HCT116 (cell line): Measurements from ENCODE around the gene TSPAN7. TPM values are rescaled to one million over a fixed set of nuclear protein-coding genes. Genes with fewer than 3 reads are reported as not detected.

ENCODE experiments used
- ATAC-seq: fragments of 200-7000 bp; cut with Tn5 transposase; 2 replicates; pipeline ENCODE4 v1.9.1; 2020; ENCODE audit warnings: mild to moderate bottlenecking, moderate library complexity
- BruUV-seq: library from RNA; stranded (reverse); fragments of 400-500 nt; replicated peaks from 2 replicates; lab custom pipeline; 2021; lab: Mats Ljungman, UMichigan
- CTCF ChIA-PET: fragments of 300-600 bp; sonication (Branson Sonifier 250); formaldehyde crosslinking; loops from one replicate; lab custom pipeline; 2021; ENCODE audit warnings: antibody characterized with exemption; lab: Charles Lee
- POLR2A ChIA-PET: fragments of 300-600, 350-600 bp; sonication (Branson Sonifier 250); formaldehyde crosslinking; loops from one replicate; lab custom pipeline; 2021; ENCODE audit warnings: antibody characterized with exemption; lab: Charles Lee
- RAD21 ChIA-PET, 2 experiments: fragments of 300-600 bp; sonication (Branson Sonifier 250); formaldehyde crosslinking; loops; one replicate each; lab custom pipeline; 2023; ENCODE audit warnings: low total read pairs in 2 of 2; ENCODE audit not compliant: uncharacterized antibody in 2 of 2, unreplicated experiment in 2 of 2, low non-redundant PET in 1 of 2; lab: Charles Lee
- DNase-seq: peaks from one replicate; pipeline ENCODE4 v3.0.0-alpha.2; 2010; ENCODE audit warnings: low read depth, low spot score
- H2AFZ ChIP-seq: fragments of 200-600 bp; shearing (Covaris generic), sonication (generic); 2 replicates; pipeline ENCODE4 v1.6.1; 2017; ENCODE audit warnings: low read depth, mixed run types, mixed read lengths, antibody characterized with exemption, low read length; ENCODE audit not compliant: poor library complexity, severe bottlenecking
- H3K27ac ChIP-seq: 2 replicates; pipeline ENCODE4 v1.5.1; 2012; ENCODE audit warnings: low read depth, low read length
- H3K27me3 ChIP-seq: fragments of 200-600 bp; sonication (generic); 2 replicates; pipeline ENCODE4 v1.6.1; 2016; ENCODE audit warnings: mixed run types, low read length, mixed read lengths; ENCODE audit not compliant: insufficient read depth
- H3K36me3 ChIP-seq, 2 experiments: fragments of 200-500 bp in 1 of 2; fragments of 200-600 bp in 1 of 2; sonication (Bioruptor generic) in 1 of 2; sonication (generic) in 1 of 2; 2 replicates each; pipeline versions ENCODE4 v1.5.1 to v1.6.1; 2014 to 2016; ENCODE audit warnings: low read length in 2 of 2, inconsistent platforms in 1 of 2, mixed read lengths in 1 of 2, mixed run types in 1 of 2; ENCODE audit not compliant: insufficient read depth in 2 of 2, control insufficient read depth in 1 of 2
- H3K4me1 ChIP-seq, 2 experiments: fragments of 200-600 bp in 1 of 2; sonication (generic) in 1 of 2; 2 replicates each; pipeline versions ENCODE4 v1.5.1 to v1.6.1; 2012 to 2017; ENCODE audit warnings: low read length in 2 of 2, inconsistent platforms in 1 of 2, mild to moderate bottlenecking in 1 of 2, mixed read lengths in 1 of 2, mixed run types in 1 of 2, moderate library complexity in 1 of 2; ENCODE audit not compliant: insufficient read depth in 2 of 2, control insufficient read depth in 1 of 2
- H3K4me2 ChIP-seq: fragments of 200-600 bp; sonication (generic); 2 replicates; pipeline ENCODE4 v1.6.1; 2017; ENCODE audit warnings: mixed run types, low read length, mixed read lengths
- H3K4me3 ChIP-seq, 2 experiments: fragments of 200-600 bp in 1 of 2; sonication (generic) in 1 of 2; replicated peaks in 1 of 2; 2 replicates each; pipeline ENCODE4 v1.5.1; 2011 to 2016; ENCODE audit warnings: low read length in 2 of 2, control low read depth in 1 of 2, low read depth in 1 of 2, mild to moderate bottlenecking in 1 of 2, mixed read lengths in 1 of 2, mixed run types in 1 of 2
- H3K79me2 ChIP-seq: fragments of 200-600 bp; sonication (generic); 2 replicates; pipeline ENCODE4 v1.6.1; 2017; ENCODE audit warnings: mild to moderate bottlenecking, mixed run types, low read length, moderate library complexity, mixed read lengths; ENCODE audit not compliant: insufficient read depth
- H3K9ac ChIP-seq: fragments of 200-600 bp; sonication (generic); 2 replicates; pipeline ENCODE4 v1.6.1; 2016; ENCODE audit warnings: low read length, mixed read lengths
- H3K9me2 ChIP-seq: fragments of 200-600 bp; sonication (generic), shearing (Covaris generic); 2 replicates; pipeline ENCODE4 v1.6.1; 2017; ENCODE audit warnings: mixed run types, mild to moderate bottlenecking, moderate library complexity; ENCODE audit not compliant: insufficient read depth
- H3K9me3 ChIP-seq, 2 experiments: fragments of 200-500 bp in 1 of 2; fragments of 200-600 bp in 1 of 2; sonication (Bioruptor generic) in 1 of 2; sonication (generic) in 1 of 2; 2 replicates each; pipeline ENCODE4 v1.6.1; 2014 to 2017; ENCODE audit warnings: low read length in 2 of 2, mixed read lengths in 2 of 2, inconsistent platforms in 1 of 2, low read depth in 1 of 2, mild to moderate bottlenecking in 1 of 2, mixed run types in 1 of 2, moderate library complexity in 1 of 2; ENCODE audit not compliant: control insufficient read depth in 1 of 2, insufficient read depth in 1 of 2
- H4K20me1 ChIP-seq: fragments of 200-600 bp; sonication (generic), shearing (Covaris generic); 2 replicates; pipeline ENCODE4 v1.6.1; 2017; ENCODE audit warnings: mixed run types, mild to moderate bottlenecking, moderate library complexity; ENCODE audit not compliant: insufficient read depth
- CBX3 ChIP-seq: IDR thresholded peaks from 2 replicates; pipeline ENCODE4 v1.6.1; 2012; ENCODE audit warnings: low read depth
- CEBPB ChIP-seq: IDR thresholded peaks from 2 replicates; pipeline ENCODE4 v1.6.1; 2012; ENCODE audit warnings: low read depth
- EGR1 ChIP-seq: IDR thresholded peaks from 2 replicates; pipeline ENCODE4 v1.6.1; 2012; ENCODE audit warnings: low read depth
- ELF1 ChIP-seq: IDR thresholded peaks from 2 replicates; pipeline ENCODE4 v1.6.1; 2012; ENCODE audit warnings: low read depth, borderline replicate concordance
- EZH2phosphoT487 ChIP-seq: fragments of 200-600 bp; IDR thresholded peaks from 2 replicates; pipeline ENCODE4 v1.6.1; 2018; ENCODE audit warnings: antibody characterized with exemption, borderline replicate concordance
- FOSL1 ChIP-seq: IDR thresholded peaks from 2 replicates; pipeline ENCODE4 v1.6.1; 2012; ENCODE audit warnings: low read depth
- JUND ChIP-seq: IDR thresholded peaks from 2 replicates; pipeline ENCODE4 v1.6.1; 2012
- RAD21 ChIP-seq: IDR thresholded peaks from 2 replicates; pipeline ENCODE4 v1.6.1; 2012; ENCODE audit warnings: low read depth, mild to moderate bottlenecking
- SIN3A ChIP-seq: IDR thresholded peaks from 2 replicates; pipeline ENCODE4 v1.6.1; 2012; ENCODE audit warnings: low read depth
- SP1 ChIP-seq: IDR thresholded peaks from 2 replicates; pipeline ENCODE4 v1.6.1; 2012; ENCODE audit warnings: low read depth
- SRF ChIP-seq: IDR thresholded peaks from 2 replicates; pipeline ENCODE4 v1.6.1; 2012; ENCODE audit warnings: low read depth
- TCF7L2 ChIP-seq: IDR thresholded peaks from 2 replicates; pipeline ENCODE4 v1.7.0; 2011; ENCODE audit warnings: borderline replicate concordance, inconsistent platforms; ENCODE audit not compliant: insufficient read depth, insufficient read length; ENCODE audit errors: extremely low read depth
- YY1 ChIP-seq: IDR thresholded peaks from 2 replicates; pipeline ENCODE4 v1.6.1; 2011; ENCODE audit warnings: low read length, low read depth, moderate library complexity, mild to moderate bottlenecking; ENCODE audit not compliant: insufficient replicate concordance; ENCODE audit errors: extremely low read depth
- ZFX ChIP-seq: fragments of 450-650 bp; IDR thresholded peaks from 2 replicates; pipeline ENCODE4 v1.6.1; 2017
- intact Hi-C: fragments of 100-400 bp; cut with micrococcal nuclease; formaldehyde crosslinking; loops from 2 replicates; pipeline ENCODE4 v1.10.0; 2022
- total RNA-seq: library from RNA; stranded (reverse); gene quantifications from one replicate; pipeline ENCODE4 v1.2.1, GENCODE V29; 2021; ENCODE audit not compliant: unreplicated experiment
- TF ChIP-seq, protein P1 (sequence below): IDR thresholded peaks from 2 replicates; pipeline ENCODE4 v1.6.1; 2012
- TF ChIP-seq, protein P2 (sequence below): IDR thresholded peaks from 2 replicates; pipeline ENCODE4 v1.6.1; 2012

TSPAN7 gene
- total RNA-seq, 1 experiment from 2014 or later, result 2.9 TPM

DNA sequence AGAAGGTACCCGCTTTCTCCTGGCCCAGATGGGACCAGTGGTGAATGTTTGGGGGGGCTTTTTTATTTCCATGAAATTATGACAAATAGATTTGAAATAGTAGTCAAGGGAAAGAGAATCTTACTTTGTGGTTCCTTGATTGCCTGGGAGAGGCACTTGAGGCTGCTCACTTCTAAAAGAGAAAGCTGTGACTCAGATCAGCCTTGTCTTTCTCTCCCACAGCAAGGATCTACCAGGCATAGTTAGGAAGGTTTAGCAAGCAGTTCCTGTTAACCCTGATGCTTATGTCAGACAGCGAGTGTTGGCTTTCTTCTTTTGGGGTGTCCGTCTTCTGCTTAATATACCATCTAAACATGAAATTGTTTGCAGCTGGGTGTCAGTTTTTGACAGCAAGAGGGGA, 114.5 kb downstream of the TSPAN7 start:
- RAD21 ChIA-PET, result no interaction called here
- H3K36me3 ChIP-seq, result no peaks in the 10 kb centered on the region
- ATAC-seq (no peak), DNase-seq (no peak)
- H3K9me2 ChIP-seq, result no peaks in the 10 kb centered on the region
- CTCF ChIA-PET, result no interaction called here
- H3K79me2 ChIP-seq, result no peaks in the 10 kb centered on the region
- no peaks in the 10 kb centered on the region for H3K27me3 ChIP-seq
- BruUV-seq, result no TSS peak
- intact Hi-C loops, result no loop called here
- TF ChIP-seq RAD21 (no peak), CEBPB (no peak), SRF (no peak), FOSL1 (no peak), EZH2phosphoT487 (no peak), ELF1 (no peak), SP1 (no peak), YY1 (no peak), EGR1 (no peak), SIN3A (no peak), ZFX (no peak), CBX3 (no peak), TCF7L2 (no peak), JUND (no peak)
- TF ChIP-seq, protein P1, sequence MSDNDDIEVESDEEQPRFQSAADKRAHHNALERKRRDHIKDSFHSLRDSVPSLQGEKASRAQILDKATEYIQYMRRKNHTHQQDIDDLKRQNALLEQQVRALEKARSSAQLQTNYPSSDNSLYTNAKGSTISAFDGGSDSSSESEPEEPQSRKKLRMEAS, result no peak
- TF ChIP-seq, protein P2, sequence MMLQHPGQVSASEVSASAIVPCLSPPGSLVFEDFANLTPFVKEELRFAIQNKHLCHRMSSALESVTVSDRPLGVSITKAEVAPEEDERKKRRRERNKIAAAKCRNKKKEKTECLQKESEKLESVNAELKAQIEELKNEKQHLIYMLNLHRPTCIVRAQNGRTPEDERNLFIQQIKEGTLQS, result no peak
- H3K4me3 ChIP-seq, result no peak overlapping the region
- no peak overlapping the region for H3K27ac ChIP-seq
- no peak overlapping the region for H2AFZ ChIP-seq
- no peaks in the 10 kb centered on the region for H4K20me1 ChIP-seq
- H3K4me2 ChIP-seq, result no peak overlapping the region
- H3K9me3 ChIP-seq, result no peaks in the 10 kb centered on the region
- H3K4me1 ChIP-seq, result no peaks in the 10 kb centered on the region
- POLR2A ChIA-PET, result no interaction called here
- H3K9ac ChIP-seq, result no peak overlapping the region
